HG03060 (cell line): ENCODE data around the gene ZC3H14.
A peak's percentile ranks its signal among the peaks of the same experiment; 100 is the strongest.
"Not testable (repeated sequence)": the region's sequence is repeated elsewhere in the genome, so short reads cannot be mapped to it uniquely, and the experiment has no call there.

Experiments
- ATAC-seq: cut with Tn5 transposase; IDR thresholded peaks from one replicate; pipeline ENCODE4 v1.9.1; 2021; ENCODE audit warnings: low read depth, moderate number of reproducible peaks; ENCODE audit not compliant: unreplicated experiment

ZC3H14 gene, protein sequence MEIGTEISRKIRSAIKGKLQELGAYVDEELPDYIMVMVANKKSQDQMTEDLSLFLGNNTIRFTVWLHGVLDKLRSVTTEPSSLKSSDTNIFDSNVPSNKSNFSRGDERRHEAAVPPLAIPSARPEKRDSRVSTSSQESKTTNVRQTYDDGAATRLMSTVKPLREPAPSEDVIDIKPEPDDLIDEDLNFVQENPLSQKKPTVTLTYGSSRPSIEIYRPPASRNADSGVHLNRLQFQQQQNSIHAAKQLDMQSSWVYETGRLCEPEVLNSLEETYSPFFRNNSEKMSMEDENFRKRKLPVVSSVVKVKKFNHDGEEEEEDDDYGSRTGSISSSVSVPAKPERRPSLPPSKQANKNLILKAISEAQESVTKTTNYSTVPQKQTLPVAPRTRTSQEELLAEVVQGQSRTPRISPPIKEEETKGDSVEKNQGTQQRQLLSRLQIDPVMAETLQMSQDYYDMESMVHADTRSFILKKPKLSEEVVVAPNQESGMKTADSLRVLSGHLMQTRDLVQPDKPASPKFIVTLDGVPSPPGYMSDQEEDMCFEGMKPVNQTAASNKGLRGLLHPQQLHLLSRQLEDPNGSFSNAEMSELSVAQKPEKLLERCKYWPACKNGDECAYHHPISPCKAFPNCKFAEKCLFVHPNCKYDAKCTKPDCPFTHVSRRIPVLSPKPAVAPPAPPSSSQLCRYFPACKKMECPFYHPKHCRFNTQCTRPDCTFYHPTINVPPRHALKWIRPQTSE

GRCh38 chr14:88562831-88563686 lies at the start of gene ZC3H14:
Gene ZC3H14 (plus strand): TSS chr14:88563037. CDS start chr14:88563134, 97 bp downstream.
- peak; percentile 81 for ATAC-seq

GRCh38 chr14:88515499-88516221 lies 47.2 kb upstream of the ZC3H14 start:
- ATAC-seq: no peak

- ATAC-seq: no peak
Observed at GRCh38 chr14:88516861-88517357, 45.9 kb upstream of the ZC3H14 start.

DNA sequence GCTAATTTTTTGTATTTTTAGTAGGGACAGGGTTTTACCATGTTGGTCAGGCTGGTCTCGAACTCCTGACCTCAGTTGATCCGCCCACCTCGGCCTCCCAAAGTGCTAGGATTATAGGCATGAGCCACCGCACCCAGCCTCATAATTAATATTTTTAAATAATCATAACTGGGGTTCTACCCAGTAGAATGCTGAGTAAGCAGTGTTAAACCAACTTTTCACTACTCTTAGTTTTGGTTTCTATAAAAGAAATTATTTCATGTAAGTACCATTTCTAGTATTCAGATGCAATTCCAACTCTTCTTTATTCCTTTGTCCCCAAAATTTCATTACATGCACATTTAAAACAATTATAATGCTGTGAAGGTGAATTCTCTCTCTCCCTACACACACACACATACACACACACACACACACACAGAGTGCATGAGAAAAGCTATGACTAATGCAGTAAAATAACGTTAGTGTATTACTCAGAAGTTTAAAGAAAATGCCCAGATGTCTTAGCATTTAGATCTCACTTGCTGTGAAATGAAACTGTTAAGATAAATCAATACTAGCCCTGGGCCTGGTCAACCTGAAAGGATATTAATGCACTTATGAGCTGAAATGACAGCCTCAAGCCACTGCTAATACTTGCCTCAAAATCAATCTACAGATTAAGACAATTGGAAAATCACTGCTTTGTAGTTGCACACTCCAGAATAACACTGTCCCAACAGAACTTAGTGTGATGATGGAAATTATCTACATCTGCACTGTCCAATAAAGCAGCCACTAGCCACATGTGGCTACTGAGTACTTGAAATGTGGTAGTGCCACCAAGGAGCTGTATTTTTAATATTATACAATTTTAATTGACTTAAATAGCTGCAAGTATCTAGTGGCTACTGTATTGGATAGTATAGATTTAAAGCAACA lies 44.0 kb upstream of the ZC3H14 start:
- ATAC-seq: no peak

- no peak for ATAC-seq
Observed at GRCh38 chr14:88519907-88520306, 42.9 kb upstream of the ZC3H14 start.

DNA sequence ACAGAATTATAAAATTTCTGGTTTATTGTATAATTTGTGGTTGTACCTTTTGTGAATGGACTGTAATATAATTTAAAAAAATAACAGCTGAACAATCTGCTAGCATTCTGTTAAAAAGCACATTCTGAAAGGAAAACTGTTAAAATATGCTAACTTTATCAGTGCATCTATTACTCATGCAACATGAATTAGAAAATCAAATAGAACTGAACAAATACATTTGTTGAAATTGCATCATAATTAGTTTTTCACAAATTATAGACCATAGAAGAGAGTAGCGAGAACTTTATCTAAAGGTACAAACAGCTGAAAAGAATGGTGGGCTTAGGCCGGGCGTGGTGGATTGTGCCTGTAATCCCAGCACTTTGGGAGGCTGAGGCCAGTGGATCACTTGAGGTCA lies 41.0 kb upstream of the ZC3H14 start:
- no peak for ATAC-seq

GRCh38 chr14:88522393-88522792 lies 40.4 kb upstream of the ZC3H14 start:
- ATAC-seq: no peak

- not testable (repeated sequence) for ATAC-seq
Observed at GRCh38 chr14:88529889-88530288, 32.9 kb upstream of the ZC3H14 start.

DNA sequence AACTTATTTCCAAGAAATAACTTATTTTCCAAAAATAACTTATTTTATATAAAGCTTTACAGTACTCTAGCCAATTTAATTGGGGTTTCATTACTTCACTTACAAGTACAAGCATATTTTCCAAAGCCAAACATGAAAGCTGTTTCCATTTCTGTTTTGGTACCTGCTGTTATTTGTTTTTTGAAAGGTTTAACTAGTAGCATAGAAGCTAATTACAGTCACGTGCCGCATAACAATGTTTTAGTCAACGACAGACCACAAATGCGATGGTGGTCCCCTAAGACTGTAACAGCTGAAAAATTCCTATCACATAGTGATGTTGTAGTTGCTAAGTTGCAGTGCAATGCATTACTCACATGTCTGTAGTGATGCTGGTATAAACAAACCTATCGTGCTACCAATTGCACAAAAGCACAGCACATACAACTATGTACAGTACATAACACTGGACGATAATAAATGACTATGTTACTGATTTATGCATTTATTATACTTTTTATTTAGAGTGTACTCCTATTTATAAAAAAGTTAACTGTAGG lies 29.7 kb upstream of the ZC3H14 start:
- ATAC-seq: no peak

GRCh38 chr14:88535149-88535548 lies 27.7 kb upstream of the ZC3H14 start:
- ATAC-seq: no peak

DNA sequence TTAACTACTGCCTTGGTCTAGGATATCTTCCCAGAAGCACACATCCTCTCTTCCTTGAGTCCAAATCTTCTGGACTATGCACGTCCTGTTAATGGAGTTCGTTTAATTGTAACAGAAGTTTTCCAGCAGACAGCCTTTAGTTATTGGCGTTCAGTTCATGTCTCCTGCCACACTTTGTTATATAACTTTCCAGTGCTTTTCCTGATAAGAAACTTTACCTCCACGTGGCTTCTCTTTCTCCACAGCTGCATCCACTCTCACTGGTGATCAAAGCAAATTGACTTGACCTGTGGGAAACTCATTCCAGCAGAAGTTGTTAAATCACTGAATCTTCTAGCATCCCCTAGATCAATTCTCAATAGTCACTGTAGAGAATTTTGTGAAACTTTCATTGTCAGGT lies 27.0 kb upstream of the ZC3H14 start:
- no peak for ATAC-seq

DNA sequence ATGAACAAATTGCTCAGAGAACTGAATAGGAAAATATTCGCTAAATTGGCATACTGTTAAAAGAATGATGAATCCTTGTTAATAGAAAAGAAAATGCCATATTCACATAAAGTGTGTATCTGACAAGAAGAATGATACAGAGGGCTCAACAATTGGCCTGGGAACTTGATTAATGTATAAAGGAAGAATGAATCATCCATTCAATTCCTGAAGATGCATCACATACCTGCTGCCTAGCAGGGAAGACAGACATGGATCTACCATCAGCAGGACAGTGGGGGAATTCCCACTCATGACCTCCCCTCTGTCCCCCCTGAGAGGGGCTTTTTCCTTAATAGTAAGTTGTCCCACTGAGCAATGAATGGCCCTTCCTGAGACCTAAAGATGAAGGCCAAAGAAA lies 21.5 kb upstream of the ZC3H14 start:
- ATAC-seq: no peak

DNA sequence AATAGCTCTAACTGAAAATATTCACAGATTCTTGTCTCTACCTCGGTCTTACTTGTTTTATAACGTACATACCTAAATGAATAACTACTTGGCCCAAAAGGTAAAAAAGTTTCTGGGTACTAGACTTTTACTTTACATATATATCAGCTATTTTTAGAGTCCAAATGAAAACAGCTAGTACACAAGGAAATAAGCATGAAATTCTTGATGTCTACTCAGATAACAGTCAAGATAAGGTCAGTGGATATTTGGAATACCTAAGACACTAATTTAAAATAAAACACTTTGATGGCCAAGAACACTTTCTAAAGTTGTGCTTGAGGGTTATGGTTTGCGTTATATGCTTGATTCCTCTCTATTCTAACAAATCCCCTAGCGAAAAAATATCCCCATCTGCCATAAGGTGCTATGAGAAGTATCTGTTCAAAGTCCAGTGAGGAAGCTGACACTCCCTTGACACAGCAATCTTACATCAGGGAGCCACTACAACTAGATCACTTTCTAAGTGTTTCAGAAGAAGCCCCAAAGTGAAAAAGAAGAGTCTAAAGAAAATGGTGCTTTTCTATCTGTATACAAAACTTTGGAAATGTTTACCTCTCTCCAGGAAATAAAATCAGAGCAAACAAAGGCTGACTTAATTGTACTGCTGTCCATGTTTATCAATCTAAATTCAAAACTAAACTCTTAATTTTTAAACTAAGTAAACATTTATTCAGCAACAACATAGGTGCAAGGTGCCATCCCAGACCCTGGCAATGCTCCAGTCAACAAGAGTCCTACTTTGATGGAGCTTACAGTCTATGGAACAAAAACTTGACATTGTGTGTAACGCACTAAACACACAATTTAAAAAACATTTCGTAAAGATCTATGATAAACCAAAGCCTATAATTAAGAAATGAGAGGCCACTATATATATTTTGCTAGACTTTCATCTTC lies 19.7 kb upstream of the ZC3H14 start:
- ATAC-seq: no peak

DNA sequence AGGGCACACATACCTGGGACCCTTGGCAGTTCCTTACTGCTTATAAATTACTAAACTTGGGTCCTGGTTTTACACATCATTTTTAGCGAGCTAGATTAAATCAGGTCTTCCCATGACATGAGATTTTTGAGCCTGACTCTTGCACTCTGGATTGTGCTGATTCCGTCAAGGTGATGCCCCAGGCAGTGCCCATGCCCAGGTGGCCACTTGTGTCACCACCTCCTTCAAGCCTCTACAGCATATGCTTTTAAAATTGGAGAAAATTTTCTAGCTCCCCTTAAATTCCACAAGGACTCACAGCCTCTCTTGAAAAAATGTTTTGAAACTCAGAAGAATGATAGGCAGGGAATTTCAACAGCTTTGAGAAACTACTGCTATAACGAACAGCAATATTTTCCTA lies 17.6 kb upstream of the ZC3H14 start:
- no peak for ATAC-seq

GRCh38 chr14:88546621-88547385 lies 16.0 kb upstream of the ZC3H14 start:
- ATAC-seq: no peak

GRCh38 chr14:88547386-88547780 lies 15.5 kb upstream of the ZC3H14 start:
- no peak for ATAC-seq

DNA sequence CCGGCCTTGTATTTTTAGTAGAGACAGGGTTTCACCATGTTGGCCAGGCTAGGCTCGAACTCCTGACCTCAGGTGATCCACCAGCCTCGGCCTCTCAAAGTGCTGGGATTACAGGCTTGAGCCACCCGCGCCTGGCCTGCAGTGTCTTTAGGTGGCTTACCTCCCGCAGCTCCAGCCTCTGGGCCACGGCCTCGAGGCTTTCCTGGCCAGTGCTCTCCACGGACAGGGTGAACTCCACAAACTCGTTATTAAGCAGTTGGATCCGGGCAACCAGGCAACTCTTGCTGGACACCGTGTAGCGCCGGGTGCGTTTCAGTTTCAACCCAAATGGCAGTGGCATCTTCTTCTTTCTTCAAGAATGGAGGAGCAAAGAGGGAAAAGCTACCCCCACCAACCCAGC lies 12.8 kb upstream of the ZC3H14 start:
- ATAC-seq: no peak
